GM12801 (cell line): Measurements from ENCODE around the gene NAA50.

Source experiments
- CTCF ChIP-seq: IDR thresholded peaks from one replicate; pipeline ENCODE4 v1.5.1; 2011; ENCODE audit warnings: control low read depth; ENCODE audit not compliant: insufficient read length; ENCODE audit errors: extremely low read depth

The NAA50 gene

DNA sequence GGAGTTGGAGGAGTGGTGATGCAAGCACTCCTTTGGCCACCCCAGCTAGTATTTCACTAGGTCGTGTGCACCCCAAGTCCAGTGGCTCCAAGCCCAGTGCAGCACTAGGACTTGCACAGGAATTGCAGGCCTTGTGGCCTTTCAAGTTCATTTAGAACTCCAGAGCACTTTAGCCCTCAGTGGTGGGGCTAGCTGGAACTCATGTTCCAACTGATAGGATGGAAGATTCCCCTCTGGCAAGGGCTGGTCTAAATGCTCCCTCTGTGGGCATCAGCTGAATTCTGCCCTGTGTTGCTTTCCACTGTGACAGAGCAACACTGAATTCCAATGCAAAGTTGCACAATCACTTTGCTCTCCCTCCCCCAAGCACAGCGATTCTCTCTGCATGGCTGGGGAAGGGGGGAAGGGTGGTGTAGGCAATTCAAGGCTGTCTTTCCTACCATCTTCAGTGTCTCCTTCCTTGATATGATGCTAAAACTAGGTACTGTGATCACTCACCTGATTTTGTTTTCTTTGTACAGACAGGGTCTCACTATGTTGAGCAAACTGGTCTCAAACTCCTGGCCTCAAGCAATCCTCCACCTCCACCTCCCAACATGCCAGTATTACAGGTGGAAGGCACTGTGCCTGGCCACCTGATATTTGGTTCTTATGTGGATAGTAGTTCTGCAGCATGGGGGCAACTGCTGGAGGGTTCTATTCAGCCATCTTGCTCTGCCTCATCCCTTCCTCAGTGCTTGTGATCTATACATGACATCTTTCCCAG lies 59.9 kb downstream of the NAA50 start:
- no peak for TF ChIP-seq CTCF

DNA sequence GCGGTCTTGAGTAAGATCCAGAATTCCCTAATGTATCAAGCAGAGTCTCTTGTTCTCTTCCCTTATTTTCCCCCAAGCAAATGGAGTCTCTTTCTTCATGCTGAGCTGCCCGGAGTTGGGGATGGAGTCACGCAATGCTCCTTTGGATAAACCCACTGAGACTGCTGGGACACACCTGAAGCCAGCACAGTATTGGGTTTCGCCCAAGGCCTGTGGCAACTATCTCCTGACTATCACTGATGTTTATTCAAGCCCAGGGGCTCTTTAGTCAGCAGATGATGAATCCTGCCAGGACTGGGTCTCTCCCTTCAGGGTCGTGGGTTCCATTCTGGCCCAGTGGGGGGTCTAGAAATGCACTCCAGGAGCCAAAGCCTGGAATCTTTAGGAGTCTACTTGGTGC lies 60.9 kb downstream of the NAA50 start:
- TF ChIP-seq CTCF: no peak

DNA sequence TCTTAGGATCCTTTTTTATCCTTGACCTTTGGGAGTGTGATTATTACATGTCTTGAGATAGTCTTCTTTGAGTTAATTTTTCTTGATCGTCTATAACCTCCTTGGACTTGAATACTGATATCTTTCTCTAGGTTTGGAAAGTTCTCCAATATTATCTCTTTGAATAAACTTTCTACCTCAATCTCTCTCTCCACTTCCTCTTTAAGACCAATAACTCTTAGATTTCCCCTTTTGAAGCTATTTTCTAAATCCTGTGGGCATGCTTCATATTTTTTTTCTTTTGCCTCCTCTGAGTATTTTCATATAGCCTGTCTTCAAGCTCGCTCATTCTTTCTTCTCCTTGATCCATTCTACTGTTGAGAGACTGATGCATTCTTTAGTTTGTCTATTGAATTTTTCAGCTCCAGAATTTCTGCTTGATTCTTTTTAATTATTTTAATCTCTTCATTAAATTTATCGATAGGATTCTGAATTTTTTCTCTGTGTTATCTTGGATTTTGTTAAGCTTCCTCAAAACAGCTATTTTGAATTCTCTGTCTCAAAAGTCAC lies 61.7 kb downstream of the NAA50 start:
- TF ChIP-seq CTCF: no peak

GRCh38 chr3:113678773-113679172 lies 67.3 kb downstream of the NAA50 start:
- no peak for TF ChIP-seq CTCF

DNA sequence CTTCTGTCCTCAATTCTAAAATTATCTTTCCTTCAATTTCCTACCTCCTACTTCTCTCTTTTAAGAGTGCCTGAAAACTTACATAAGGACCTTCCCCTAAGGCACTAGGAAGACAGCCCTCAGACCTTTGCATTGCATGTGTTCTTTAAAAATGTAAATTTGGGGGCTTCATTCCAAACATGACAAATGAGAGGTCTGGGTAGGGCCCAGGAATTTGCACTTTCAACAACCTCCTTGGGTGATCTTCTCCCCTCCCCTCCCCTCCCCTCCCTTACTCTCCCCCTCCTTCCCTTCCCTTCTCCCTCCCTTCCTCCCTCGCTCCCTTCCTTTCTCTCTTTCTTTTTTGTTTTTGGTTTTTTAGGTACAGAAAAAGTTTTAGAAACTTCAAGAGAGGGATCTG lies 68.3 kb downstream of the NAA50 start:
- no peak for TF ChIP-seq CTCF

DNA sequence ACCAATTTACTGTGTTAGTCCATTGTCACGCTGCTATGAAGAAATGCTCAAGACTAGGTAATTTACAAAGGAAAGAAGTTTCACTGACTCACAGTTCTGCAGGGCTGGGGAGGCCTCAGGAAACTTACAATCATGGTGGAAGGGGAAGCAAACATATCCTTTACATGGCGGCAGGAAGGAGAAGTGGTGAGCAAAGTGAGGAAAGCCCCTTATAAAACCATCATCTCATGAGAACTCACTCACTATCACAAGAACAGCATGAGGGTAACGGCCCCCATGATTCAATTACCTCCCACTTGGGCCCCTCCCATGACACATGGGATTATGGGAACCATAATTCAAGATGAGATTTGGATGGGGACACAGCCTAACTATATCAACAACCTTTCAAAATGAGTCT lies 69.8 kb downstream of the NAA50 start:
- no peak for TF ChIP-seq CTCF

- no peak for TF ChIP-seq CTCF
Observed at GRCh38 chr3:113673593-113673992, 72.5 kb downstream of the NAA50 start.
